Measurements from ENCODE around the gene ID3. TPM values are rescaled to one million over a fixed set of nuclear protein-coding genes. Genes with fewer than 3 reads are reported as not detected.

ID3 gene
- polyA plus RNA-seq, 1 donor from 2014 or later = 8.0 TPM

- Histone ChIP-seq H3K9me3 (ENCODE audit: low read length) (no peaks in the 10 kb centered on the region), H3K4me3 (ENCODE audit: low read length) (peak overlapping the region; percentile 64), H2AFZ (ENCODE audit: low read depth, low read length) (no peak overlapping the region), H3K27ac (ENCODE audit: low read length) (no peak overlapping the region), H3K27me3 (ENCODE audit: insufficient read depth, low read depth, low read length) (peaks cover 67% of the 10 kb centered on the region), H3F3A (ENCODE audit: insufficient read depth, low read length, poor library complexity, severe bottlenecking) (peaks cover 3% of the 10 kb centered on the region), H3K79me2 (replicated peaks; ENCODE audit: insufficient read depth, low read length) (no peaks in the 10 kb centered on the region), H3K9ac (ENCODE audit: low read length) (peak overlapping the region; percentile 52), H3K36me3 (ENCODE audit: insufficient read depth, low read length) (no peaks in the 10 kb centered on the region), H3K4me2 (ENCODE audit: low read length) (peak overlapping the region; percentile 66), H3K9me2 (ENCODE audit: insufficient read depth, low read length) (no peaks in the 10 kb centered on the region), H4K20me1 (ENCODE audit: insufficient read depth) (no peaks in the 10 kb centered on the region)
- TF ChIP-seq TAF1 (IDR thresholded peaks at IDR 0.05; ENCODE audit: low read depth) = no peak
- no peak for TF ChIP-seq SMC3 (conservative IDR thresholded peaks at IDR 0.05; ENCODE audit: poor library complexity)
- TF ChIP-seq, protein P1, sequence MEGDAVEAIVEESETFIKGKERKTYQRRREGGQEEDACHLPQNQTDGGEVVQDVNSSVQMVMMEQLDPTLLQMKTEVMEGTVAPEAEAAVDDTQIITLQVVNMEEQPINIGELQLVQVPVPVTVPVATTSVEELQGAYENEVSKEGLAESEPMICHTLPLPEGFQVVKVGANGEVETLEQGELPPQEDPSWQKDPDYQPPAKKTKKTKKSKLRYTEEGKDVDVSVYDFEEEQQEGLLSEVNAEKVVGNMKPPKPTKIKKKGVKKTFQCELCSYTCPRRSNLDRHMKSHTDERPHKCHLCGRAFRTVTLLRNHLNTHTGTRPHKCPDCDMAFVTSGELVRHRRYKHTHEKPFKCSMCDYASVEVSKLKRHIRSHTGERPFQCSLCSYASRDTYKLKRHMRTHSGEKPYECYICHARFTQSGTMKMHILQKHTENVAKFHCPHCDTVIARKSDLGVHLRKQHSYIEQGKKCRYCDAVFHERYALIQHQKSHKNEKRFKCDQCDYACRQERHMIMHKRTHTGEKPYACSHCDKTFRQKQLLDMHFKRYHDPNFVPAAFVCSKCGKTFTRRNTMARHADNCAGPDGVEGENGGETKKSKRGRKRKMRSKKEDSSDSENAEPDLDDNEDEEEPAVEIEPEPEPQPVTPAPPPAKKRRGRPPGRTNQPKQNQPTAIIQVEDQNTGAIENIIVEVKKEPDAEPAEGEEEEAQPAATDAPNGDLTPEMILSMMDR (IDR thresholded peaks at IDR 0.05; ENCODE audit: poor library complexity, severe bottlenecking) = no peak
- no peak for TF ChIP-seq RAD21 (conservative IDR thresholded peaks at IDR 0.05)
- no peak for TF ChIP-seq POLR2AphosphoS5 (IDR thresholded peaks at IDR 0.05)
- TF ChIP-seq EZH2 (IDR thresholded peaks at IDR 0.05; ENCODE audit: borderline replicate concordance, insufficient read depth, low read length, poor library complexity, severe bottlenecking) = no peak
- no peak for TF ChIP-seq EP300 (conservative IDR thresholded peaks at IDR 0.05; ENCODE audit: poor library complexity, severe bottlenecking)
- no peak for TF ChIP-seq MXI1 (conservative IDR thresholded peaks at IDR 0.05; ENCODE audit: poor library complexity, severe bottlenecking)
- TF ChIP-seq, protein P2, sequence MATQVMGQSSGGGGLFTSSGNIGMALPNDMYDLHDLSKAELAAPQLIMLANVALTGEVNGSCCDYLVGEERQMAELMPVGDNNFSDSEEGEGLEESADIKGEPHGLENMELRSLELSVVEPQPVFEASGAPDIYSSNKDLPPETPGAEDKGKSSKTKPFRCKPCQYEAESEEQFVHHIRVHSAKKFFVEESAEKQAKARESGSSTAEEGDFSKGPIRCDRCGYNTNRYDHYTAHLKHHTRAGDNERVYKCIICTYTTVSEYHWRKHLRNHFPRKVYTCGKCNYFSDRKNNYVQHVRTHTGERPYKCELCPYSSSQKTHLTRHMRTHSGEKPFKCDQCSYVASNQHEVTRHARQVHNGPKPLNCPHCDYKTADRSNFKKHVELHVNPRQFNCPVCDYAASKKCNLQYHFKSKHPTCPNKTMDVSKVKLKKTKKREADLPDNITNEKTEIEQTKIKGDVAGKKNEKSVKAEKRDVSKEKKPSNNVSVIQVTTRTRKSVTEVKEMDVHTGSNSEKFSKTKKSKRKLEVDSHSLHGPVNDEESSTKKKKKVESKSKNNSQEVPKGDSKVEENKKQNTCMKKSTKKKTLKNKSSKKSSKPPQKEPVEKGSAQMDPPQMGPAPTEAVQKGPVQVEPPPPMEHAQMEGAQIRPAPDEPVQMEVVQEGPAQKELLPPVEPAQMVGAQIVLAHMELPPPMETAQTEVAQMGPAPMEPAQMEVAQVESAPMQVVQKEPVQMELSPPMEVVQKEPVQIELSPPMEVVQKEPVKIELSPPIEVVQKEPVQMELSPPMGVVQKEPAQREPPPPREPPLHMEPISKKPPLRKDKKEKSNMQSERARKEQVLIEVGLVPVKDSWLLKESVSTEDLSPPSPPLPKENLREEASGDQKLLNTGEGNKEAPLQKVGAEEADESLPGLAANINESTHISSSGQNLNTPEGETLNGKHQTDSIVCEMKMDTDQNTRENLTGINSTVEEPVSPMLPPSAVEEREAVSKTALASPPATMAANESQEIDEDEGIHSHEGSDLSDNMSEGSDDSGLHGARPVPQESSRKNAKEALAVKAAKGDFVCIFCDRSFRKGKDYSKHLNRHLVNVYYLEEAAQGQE (IDR thresholded peaks at IDR 0.05; ENCODE audit: borderline replicate concordance) = no peak
Observed at GRCh38 chr1:23558872-23559135, 497 bp downstream of the ID3 start.

GRCh38 chr1:23558140-23558871, 995 bp downstream of the ID3 start:
- Histone ChIP-seq H3K4me2 (ENCODE audit: low read length) (no peak overlapping the region), H3K9me2 (ENCODE audit: insufficient read depth, low read length) (no peaks in the 10 kb centered on the region), H3K36me3 (ENCODE audit: insufficient read depth, low read length) (no peaks in the 10 kb centered on the region), H3K27ac (ENCODE audit: low read length) (no peak overlapping the region), H3K79me2 (replicated peaks; ENCODE audit: insufficient read depth, low read length) (no peaks in the 10 kb centered on the region), H3K9ac (ENCODE audit: low read length) (no peak overlapping the region), H3K4me3 (ENCODE audit: low read length) (peak overlapping the region; percentile 64), H3K27me3 (ENCODE audit: insufficient read depth, low read depth, low read length) (peaks cover 70% of the 10 kb centered on the region), H2AFZ (ENCODE audit: low read depth, low read length) (no peak overlapping the region), H3F3A (ENCODE audit: insufficient read depth, low read length, poor library complexity, severe bottlenecking) (peaks cover 4% of the 10 kb centered on the region), H3K9me3 (ENCODE audit: low read length) (no peaks in the 10 kb centered on the region), H4K20me1 (ENCODE audit: insufficient read depth) (no peaks in the 10 kb centered on the region)
- TF ChIP-seq EZH2 (IDR thresholded peaks at IDR 0.05; ENCODE audit: borderline replicate concordance, insufficient read depth, low read length, poor library complexity, severe bottlenecking) (no peak), MXI1 (conservative IDR thresholded peaks at IDR 0.05; ENCODE audit: poor library complexity, severe bottlenecking) (no peak), EP300 (conservative IDR thresholded peaks at IDR 0.05; ENCODE audit: poor library complexity, severe bottlenecking) (no peak), SMC3 (conservative IDR thresholded peaks at IDR 0.05; ENCODE audit: poor library complexity) (no peak)
- TF ChIP-seq, protein P1 (IDR thresholded peaks at IDR 0.05; ENCODE audit: poor library complexity, severe bottlenecking) = no peak

Measured in neural cell (in vitro differentiated cells).